Choroid plexus epithelial cell (primary cell): Measurements from ENCODE around the gene C16orf82.

Source experiments
- DNase-seq: peaks from one replicate; pipeline ENCODE4 v3.0.0-alpha.2; 2010; ENCODE audit warnings: low read depth
- H3K4me3 ChIP-seq: 2 replicates; pipeline ENCODE4 v1.5.1; 2011; ENCODE audit warnings: low read depth, mild to moderate bottlenecking, control low read depth, low read length, moderate library complexity
- CTCF ChIP-seq: conservative IDR thresholded peaks from 2 replicates; pipeline ENCODE4 v1.5.1; 2011; ENCODE audit warnings: low read depth, mild to moderate bottlenecking, control low read depth, inconsistent platforms, low read length, moderate library complexity

Gene C16orf82

GRCh38 chr16:27103954-27104353, 37.2 kb downstream of the C16orf82 start:
- DNase-seq = no peak
- TF ChIP-seq CTCF = no peak

GRCh38 chr16:27106305-27106704, 39.6 kb downstream of the C16orf82 start:
- no peak for TF ChIP-seq CTCF
- no peak overlapping the region for H3K4me3 ChIP-seq
- DNase-seq = no peak

More at GRCh38 chr16:27103954-27104353, 37.2 kb downstream of the C16orf82 start:
- H3K4me3 ChIP-seq = no peak overlapping the region

GRCh38 chr16:27107185-27107592, 40.5 kb downstream of the C16orf82 start:
- no peak overlapping the region for H3K4me3 ChIP-seq
- TF ChIP-seq CTCF = no peak
- no peak for DNase-seq

GRCh38 chr16:27108051-27108770, 41.5 kb downstream of the C16orf82 start:
- no peak for DNase-seq
- TF ChIP-seq CTCF = no peak
- H3K4me3 ChIP-seq = no peak overlapping the region

GRCh38 chr16:27108826-27109665, 42.3 kb downstream of the C16orf82 start:
- DNase-seq = no peak
- no peak for TF ChIP-seq CTCF
- peak overlapping the region; percentile 45 for H3K4me3 ChIP-seq

- peak; percentile 83 for TF ChIP-seq CTCF
- peak overlapping the region; percentile 49 for H3K4me3 ChIP-seq
- DNase-seq = peak; percentile 77
These were observed 43.2 kb downstream of the C16orf82 start for GRCh38 chr16:27109666-27110523.
